AG08395 (cell line): ENCODE measurements around the gene PRKCZ.

ENCODE experiments used
- DNase-seq: peaks from one replicate; pipeline ENCODE4 v3.0.0; 2012; ENCODE audit warnings: mixed read lengths, low spot score

Gene PRKCZ

DNA sequence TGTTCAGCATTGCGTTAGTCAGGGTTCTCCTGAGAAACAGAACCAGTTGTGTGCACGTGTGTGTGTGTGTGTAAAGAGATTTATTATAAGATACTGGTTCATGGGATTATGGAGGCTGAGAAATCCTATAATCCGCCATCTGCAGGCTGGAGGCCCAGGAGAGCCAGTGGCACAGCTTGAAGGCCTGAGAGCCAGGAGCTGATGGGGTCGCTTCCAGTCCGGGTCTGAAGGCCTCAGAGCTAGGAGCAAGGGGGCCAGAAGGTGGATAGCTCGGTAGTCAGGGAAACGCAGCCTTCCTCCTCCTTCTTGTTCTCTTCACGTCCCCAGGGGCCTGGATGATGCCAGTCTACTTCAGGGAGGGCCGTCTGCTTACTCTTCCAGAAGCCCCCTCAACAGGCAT, 106.7 kb downstream of the PRKCZ start:
- no peak for DNase-seq

DNA sequence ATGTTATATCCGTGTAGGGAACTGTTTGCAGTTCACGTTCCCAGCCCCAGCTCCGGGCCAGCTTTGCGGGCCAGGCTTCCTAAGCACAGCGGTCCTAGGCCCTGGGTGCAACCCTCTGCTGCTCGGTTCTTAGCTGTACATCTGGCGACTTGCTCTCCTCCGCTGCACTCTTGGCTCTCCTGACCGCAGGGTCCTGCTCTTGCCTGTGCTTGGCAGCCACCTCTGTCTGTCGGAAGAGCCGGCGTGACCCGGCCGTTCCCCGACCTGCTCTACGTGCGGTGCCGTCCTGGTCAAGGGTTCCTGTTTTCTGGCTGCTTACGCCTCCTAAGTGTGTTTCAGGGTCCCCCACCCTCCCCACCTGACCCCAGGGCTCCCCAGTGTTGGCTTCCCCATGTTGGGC, 107.6 kb downstream of the PRKCZ start:
- DNase-seq: no peak

DNA sequence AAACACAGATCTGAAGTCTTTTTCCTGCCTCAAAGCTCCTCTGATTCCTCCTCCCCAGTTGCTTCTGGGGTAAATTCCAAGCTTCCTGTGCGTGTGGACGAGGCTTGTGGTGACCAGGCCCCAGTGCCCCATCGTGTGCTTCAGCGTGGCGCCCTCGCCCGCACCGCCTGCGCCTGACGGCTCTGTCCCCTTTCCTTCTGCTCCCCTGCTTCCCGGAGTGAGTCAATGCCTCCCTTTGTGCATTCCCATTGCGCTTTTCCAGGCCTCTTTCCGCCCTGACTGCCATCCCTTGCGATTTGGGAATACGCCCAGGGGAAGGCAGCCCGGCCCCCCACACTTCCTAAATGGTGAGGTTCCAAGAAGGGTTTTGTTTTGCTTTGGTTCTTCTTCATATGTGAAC, 108.1 kb downstream of the PRKCZ start:
- DNase-seq: no peak

DNA sequence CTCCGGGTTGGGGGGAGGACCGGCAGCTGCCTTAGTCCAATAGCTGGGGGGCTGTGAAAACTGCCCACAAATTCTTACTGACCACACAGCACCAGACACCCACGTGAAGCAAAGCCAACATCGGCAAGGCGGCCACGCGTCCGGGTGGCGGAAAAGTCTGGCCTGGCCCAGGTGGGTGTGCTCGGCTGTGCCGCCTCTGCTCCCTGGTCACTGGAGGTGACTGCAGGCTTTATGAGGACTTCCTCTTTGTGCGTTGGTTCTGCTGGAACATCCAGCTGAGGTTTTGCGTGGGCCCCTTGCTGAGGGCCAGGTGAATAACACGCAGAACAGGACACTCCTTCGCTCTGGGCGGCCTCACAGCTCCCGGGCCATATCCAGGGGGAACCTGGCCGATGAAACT, 108.9 kb downstream of the PRKCZ start:
- DNase-seq: no peak

- no peak for DNase-seq
Observed at GRCh38 chr1:2160451-2161300, 110.5 kb downstream of the PRKCZ start.

DNA sequence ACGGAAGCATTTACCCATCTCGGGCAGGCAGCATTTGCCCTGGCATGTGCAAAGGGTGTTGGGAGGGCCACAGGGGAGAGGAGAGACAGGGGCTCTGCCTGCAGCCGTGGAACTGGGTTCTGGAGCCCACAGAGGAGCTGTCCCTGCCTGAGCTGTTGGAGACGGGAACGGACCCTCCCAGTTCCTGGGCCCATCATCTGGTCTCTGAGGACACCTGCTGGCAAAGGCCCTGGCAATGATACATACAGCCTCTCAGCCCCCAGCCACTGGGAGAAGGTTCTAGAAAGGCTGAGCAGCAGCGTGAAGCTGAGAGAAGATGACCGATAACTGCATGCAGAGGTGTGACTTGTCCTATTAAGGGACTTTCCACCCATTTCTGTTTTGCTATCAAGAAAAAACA, 113.0 kb downstream of the PRKCZ start:
- DNase-seq: no peak

- no peak for DNase-seq
Observed at GRCh38 chr1:2165646-2166045, 115.4 kb downstream of the PRKCZ start.

DNA sequence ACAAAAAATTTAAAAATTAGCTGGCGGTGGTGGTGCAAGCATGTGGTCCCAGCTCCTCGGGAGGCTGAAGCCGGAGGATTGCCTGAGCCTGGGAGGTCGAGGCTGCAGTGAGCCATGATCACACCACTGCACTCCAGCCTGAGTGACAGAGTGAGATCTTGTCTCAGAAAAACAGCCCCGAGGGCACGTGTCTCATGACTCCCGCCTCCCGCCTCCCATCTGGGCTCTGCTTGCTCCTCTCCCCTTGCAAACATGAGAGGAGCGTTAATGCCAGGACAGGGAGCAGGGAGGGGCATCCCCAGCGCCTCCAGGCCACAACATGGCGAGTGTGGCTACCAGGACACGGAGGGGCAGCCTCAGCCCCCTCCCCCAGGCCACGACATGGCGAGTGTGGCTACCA, 116.0 kb downstream of the PRKCZ start:
- no peak for DNase-seq

GRCh38 chr1:2166695-2167094, 116.5 kb downstream of the PRKCZ start:
- no peak for DNase-seq

GRCh38 chr1:2168090-2168489, 117.9 kb downstream of the PRKCZ start:
- no peak for DNase-seq

GRCh38 chr1:2168535-2168934, 118.3 kb downstream of the PRKCZ start:
- DNase-seq: no peak

DNA sequence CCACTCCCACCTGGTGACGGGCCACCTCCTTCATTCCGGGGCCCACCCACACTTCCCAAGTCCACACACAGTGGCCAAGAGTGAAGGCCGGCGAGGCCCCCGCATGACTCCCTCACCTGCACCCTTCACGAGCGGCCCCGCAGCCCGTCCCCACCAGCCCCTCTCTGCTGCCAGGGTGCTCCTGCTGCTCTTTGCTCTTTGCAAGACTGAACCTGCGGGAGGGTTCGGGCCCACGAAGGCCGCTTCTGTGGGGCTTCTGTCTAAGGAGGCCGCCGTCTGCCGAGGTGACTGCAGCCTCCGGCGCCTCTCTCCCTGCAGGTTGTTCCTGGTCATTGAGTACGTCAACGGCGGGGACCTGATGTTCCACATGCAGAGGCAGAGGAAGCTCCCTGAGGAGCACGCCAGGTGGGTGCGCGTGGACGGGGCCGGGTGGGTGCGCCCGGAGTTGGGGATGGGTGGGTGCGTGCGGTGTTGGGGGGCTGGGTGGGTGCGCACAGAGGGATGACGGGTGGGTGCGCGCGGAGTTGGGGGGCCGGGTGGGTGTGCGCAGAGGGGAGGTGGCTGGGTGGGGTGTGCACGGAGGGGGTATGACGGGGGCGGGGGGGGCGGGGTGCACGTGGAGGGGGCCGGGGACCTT, 119.1 kb downstream of the PRKCZ start:
- DNase-seq: no peak

DNA sequence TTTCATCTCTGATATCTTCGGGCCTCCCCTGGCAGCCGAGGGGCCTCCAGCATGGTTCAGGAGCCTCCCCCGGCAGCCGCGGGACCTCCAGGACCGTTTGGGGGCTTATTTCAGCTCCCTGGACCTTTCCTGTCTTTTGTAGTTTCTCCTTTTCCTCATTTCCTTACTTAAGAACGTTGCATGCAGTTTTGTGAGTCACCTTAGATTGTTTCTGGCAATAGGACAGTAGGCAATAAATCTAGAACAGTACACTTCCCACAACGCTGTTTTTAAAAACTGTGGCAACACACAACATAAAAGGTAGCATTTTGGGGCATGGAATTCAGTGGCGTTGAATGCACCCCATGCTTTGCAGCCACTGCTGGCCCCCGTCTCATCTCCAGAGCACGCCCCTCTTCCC, 120.0 kb downstream of the PRKCZ start:
- DNase-seq: peak; percentile 72

DNA sequence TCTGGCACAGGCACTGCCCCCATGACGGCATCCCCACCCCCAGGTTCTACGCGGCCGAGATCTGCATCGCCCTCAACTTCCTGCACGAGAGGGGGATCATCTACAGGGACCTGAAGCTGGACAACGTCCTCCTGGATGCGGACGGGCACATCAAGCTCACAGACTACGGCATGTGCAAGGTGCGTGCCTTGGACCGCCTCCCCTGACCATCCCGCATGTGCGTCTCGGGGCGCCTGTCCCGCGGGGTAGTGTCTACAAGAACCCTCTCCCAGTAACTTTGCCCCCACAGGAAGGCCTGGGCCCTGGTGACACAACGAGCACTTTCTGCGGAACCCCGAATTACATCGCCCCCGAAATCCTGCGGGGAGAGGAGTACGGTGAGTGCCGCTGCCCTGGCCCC, 121.8 kb downstream of the PRKCZ start:
- no peak for DNase-seq

- DNase-seq: no peak
Observed at GRCh38 chr1:2172551-2173146, 122.4 kb downstream of the PRKCZ start.

DNA sequence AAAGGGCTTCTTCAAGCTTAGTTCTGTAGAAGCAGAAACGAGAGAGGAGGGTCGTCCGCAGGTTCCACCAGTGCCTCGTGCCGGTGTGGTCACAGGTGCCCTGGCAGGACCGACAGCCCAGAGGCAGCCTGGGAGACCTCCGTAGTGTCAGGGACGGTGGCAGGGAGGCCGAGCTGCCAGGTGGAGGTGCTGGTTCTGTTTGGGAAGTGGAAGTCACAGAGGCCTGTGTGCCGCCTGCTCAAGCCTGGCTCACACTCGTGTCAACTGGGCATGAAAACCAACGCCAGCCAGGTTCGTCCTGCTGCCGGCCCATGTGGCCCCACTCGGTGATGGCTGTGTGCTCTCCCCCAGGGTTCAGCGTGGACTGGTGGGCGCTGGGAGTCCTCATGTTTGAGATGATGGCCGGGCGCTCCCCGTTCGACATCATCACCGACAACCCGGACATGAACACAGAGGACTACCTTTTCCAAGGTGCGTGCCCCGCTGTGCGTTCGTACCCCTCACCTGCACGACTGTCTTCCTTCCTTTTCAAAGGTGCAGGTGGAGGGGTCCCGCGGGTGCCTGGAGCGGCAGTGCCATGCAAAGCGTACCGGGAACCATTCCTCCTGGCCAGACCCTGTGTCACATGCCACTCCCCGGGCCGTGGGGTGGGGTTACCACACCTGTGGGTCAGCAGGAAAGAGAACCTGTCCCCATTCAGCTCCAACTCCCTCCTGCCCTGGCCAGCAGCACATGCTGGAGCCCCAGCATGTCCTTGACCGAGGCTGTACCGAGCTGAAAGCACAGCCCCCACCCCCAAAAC, 123.5 kb downstream of the PRKCZ start:
- DNase-seq: no peak

DNA sequence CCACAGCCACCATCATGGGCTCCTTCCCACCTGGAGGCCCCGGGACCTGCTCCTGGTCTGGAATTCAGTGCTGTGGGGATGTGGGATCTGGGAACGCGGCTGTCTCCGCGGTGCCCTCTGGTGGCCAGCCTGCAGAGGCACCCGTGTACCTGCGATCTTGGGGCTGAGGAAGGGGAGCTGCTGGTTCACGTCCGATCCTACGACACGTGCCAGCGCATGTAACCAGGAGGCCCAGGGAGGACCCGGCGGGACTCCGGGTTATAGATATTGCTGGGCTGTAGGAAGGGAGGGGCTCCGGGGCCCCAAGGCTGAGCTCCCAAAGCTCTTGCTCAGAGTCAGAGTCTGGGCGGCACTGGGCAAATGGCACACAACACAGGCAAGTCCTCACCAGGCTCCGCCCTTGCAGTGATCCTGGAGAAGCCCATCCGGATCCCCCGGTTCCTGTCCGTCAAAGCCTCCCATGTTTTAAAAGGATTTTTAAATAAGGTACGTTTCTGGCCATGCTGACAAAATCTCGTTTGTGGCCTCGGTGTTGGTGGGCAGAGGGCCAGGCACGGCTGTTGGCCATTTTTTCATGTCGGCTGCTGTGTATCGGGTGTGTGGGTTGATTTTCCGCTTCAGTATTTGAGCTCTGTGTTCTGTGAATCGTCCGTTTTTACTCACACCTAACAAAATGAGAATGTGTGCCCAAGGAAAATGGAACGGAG, 124.3 kb downstream of the PRKCZ start:
- peak; percentile 87 for DNase-seq

GRCh38 chr1:2175055-2175414, 124.8 kb downstream of the PRKCZ start:
- no peak for DNase-seq

- DNase-seq: no peak
Observed at GRCh38 chr1:2175681-2176454, 125.7 kb downstream of the PRKCZ start.

DNA sequence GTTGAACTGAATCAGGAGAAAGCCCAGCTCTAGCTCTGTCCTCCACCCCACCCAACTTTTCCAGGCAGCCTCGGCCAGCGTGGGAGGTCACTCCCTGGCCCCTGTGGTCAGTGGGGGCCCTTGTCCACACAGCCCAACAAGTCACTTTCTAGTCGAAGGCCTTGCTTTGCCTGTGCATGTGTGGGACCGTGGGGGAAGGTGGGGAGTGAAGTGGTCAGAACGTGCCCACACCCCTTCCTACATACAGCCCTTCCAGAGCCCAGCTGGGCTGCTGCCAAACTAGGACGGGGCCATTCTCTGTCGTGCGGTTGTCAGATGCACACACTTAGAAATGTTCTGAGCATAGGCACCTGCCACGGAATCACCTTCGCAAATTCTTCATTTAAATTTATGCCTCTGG, 126.4 kb downstream of the PRKCZ start:
- DNase-seq: no peak

GRCh38 chr1:2177541-2177940, 127.3 kb downstream of the PRKCZ start:
- no peak for DNase-seq
